ENCODE data around the gene CFDP1.

Gene CFDP1

DNA sequence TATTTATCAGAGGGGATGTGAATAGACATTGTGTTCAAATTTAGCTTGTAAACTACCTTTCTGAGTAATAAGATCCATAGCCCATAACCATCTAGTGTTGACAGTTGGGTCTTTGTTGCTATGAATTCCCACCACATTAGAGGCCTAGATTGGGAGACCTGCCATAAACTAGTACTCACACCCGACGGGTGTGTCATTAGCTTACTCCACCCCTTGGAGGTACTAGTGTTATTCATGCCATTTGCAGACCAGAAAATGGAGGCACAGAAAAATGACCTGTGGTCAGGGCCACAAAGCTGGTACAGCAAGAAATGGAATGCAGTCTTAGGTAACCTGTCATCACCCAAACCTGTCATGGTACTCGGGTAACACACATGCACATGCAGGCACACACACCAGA, 140.6 kb downstream of the CFDP1 start:
- Histone ChIP-seq H3K4me2 (ENCODE audit: low read depth, low read length) (no peak overlapping the region), H3K4me3 (ENCODE audit: low read length) (no peak overlapping the region), H3K27ac (ENCODE audit: low read length) (no peak overlapping the region), H3K27me3 (replicated peaks; ENCODE audit: insufficient read depth, low read length) (no peaks in the 10 kb centered on the region), H3K9me2 (replicated peaks; ENCODE audit: insufficient read depth, low read length) (no peaks in the 10 kb centered on the region), H3K79me2 (ENCODE audit: low read length) (no peaks in the 10 kb centered on the region), H3K9me3 (replicated peaks; ENCODE audit: insufficient read depth, low read length) (no peaks in the 10 kb centered on the region), H2AFZ (ENCODE audit: low read length) (no peak overlapping the region), H3K4me1 (ENCODE audit: low read length) (no peaks in the 10 kb centered on the region), H3F3A (ENCODE audit: insufficient read depth, low read length) (no peaks in the 10 kb centered on the region), H3K9ac (ENCODE audit: low read length) (no peak overlapping the region), H3K36me3 (replicated peaks; ENCODE audit: insufficient read depth, low read length) (no peaks in the 10 kb centered on the region), H4K20me1 (ENCODE audit: insufficient read depth, low read length) (no peaks in the 10 kb centered on the region)
- DNase-seq: no peak
- TF ChIP-seq EZH2phosphoT487 (IDR thresholded peaks at IDR 0.05; ENCODE audit: low read length) (no peak), EZH2 (optimal IDR thresholded peaks at IDR 0.05; ENCODE audit: low read depth, low read length) (no peak)
- TF ChIP-seq, protein P1, sequence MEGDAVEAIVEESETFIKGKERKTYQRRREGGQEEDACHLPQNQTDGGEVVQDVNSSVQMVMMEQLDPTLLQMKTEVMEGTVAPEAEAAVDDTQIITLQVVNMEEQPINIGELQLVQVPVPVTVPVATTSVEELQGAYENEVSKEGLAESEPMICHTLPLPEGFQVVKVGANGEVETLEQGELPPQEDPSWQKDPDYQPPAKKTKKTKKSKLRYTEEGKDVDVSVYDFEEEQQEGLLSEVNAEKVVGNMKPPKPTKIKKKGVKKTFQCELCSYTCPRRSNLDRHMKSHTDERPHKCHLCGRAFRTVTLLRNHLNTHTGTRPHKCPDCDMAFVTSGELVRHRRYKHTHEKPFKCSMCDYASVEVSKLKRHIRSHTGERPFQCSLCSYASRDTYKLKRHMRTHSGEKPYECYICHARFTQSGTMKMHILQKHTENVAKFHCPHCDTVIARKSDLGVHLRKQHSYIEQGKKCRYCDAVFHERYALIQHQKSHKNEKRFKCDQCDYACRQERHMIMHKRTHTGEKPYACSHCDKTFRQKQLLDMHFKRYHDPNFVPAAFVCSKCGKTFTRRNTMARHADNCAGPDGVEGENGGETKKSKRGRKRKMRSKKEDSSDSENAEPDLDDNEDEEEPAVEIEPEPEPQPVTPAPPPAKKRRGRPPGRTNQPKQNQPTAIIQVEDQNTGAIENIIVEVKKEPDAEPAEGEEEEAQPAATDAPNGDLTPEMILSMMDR (IDR thresholded peaks at IDR 0.05; ENCODE audit: low read length): no peak

DNA sequence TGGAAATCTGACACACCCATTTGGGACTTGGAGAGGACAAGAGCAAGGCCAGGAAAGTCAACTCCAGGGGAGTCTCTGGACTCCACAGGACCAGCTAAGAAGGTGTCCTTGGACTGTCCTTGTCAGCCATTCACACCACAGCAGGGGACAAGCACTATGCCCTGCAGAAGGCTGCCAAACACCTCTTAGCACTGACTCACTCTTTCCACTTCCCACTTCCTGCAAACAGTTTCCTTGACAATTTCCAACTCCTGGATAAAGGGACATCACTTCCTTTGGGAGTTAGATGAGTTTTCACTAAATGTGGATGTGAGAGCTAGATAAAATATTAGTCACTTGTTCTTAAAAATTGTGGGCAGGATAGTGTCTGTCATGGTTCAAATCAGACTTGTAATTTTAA, 144.1 kb downstream of the CFDP1 start:
- no peaks in the 10 kb centered on the region for H3K4me1 ChIP-seq (ENCODE audit: low read length)
- H3K9me2 ChIP-seq (replicated peaks; ENCODE audit: insufficient read depth, low read length): no peaks in the 10 kb centered on the region
- H2AFZ ChIP-seq (ENCODE audit: low read length): no peak overlapping the region
- H3K27ac ChIP-seq (ENCODE audit: low read length): no peak overlapping the region
- no peak overlapping the region for H3K4me3 ChIP-seq (ENCODE audit: low read length)
- H3K36me3 ChIP-seq (replicated peaks; ENCODE audit: insufficient read depth, low read length): no peaks in the 10 kb centered on the region
- no peak overlapping the region for H3K4me2 ChIP-seq (ENCODE audit: low read depth, low read length)
- H3K9me3 ChIP-seq (replicated peaks; ENCODE audit: insufficient read depth, low read length): no peaks in the 10 kb centered on the region
- no peaks in the 10 kb centered on the region for H3K79me2 ChIP-seq (ENCODE audit: low read length)
- DNase-seq: no peak
- no peak overlapping the region for H3K9ac ChIP-seq (ENCODE audit: low read length)
- TF ChIP-seq EZH2 (optimal IDR thresholded peaks at IDR 0.05; ENCODE audit: low read depth, low read length) (no peak), EZH2phosphoT487 (IDR thresholded peaks at IDR 0.05; ENCODE audit: low read length) (no peak)
- TF ChIP-seq, protein P1 (IDR thresholded peaks at IDR 0.05; ENCODE audit: low read length): no peak
- H4K20me1 ChIP-seq (ENCODE audit: insufficient read depth, low read length): no peaks in the 10 kb centered on the region
- no peaks in the 10 kb centered on the region for H3K27me3 ChIP-seq (replicated peaks; ENCODE audit: insufficient read depth, low read length)
- no peaks in the 10 kb centered on the region for H3F3A ChIP-seq (ENCODE audit: insufficient read depth, low read length)

DNA sequence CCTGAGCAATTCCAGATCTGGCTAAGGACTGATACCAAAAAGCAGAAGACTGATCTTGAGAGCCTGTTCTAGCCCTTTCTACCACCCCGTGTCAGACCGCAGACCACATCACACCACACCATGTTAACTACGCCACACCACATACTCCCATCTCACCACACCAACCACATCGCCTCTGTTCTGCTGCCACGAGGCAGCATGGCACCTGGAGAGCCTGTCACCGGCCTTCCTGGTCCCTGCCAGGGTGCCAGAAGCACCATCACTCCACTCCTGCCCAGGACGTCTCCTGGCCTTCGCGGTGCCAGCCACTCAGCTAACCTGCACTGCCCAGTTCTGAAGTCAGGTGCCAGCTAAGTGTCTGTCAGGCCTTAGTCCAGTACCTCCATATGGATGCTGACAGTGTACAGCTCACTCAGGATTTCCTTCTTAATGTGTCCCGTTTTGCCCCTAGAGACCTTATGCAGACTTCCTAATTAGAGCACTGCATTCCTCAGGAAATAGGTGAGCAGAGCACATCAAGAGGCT, 144.6 kb downstream of the CFDP1 start:
- Histone ChIP-seq H3K27ac (ENCODE audit: low read length) (no peak overlapping the region), H3F3A (ENCODE audit: insufficient read depth, low read length) (no peaks in the 10 kb centered on the region), H3K79me2 (ENCODE audit: low read length) (no peaks in the 10 kb centered on the region), H3K4me1 (ENCODE audit: low read length) (no peaks in the 10 kb centered on the region), H3K36me3 (replicated peaks; ENCODE audit: insufficient read depth, low read length) (no peaks in the 10 kb centered on the region), H2AFZ (ENCODE audit: low read length) (no peak overlapping the region), H3K27me3 (replicated peaks; ENCODE audit: insufficient read depth, low read length) (no peaks in the 10 kb centered on the region), H4K20me1 (ENCODE audit: insufficient read depth, low read length) (no peaks in the 10 kb centered on the region), H3K9ac (ENCODE audit: low read length) (no peak overlapping the region), H3K9me3 (replicated peaks; ENCODE audit: insufficient read depth, low read length) (no peaks in the 10 kb centered on the region), H3K4me2 (ENCODE audit: low read depth, low read length) (no peak overlapping the region), H3K4me3 (ENCODE audit: low read length) (no peak overlapping the region), H3K9me2 (replicated peaks; ENCODE audit: insufficient read depth, low read length) (no peaks in the 10 kb centered on the region)
- no peak for DNase-seq
- TF ChIP-seq EZH2 (optimal IDR thresholded peaks at IDR 0.05; ENCODE audit: low read depth, low read length): no peak
- TF ChIP-seq, protein P1 (IDR thresholded peaks at IDR 0.05; ENCODE audit: low read length): no peak

Data from MM.1S (cell line).